ENCODE measurements around the gene INSRR.

Gene INSRR

GRCh38 chr1:156815307-156815826, 43.5 kb downstream of the INSRR start:
- TF ChIP-seq CTCF (IDR thresholded peaks at IDR 0.05; ENCODE audit: control insufficient read depth, extremely low read depth, insufficient read depth): no peak
- H3K4me3 ChIP-seq (ENCODE audit: low read depth, low read length): no peak overlapping the region
- DNase-seq (ENCODE audit: low read depth): no peak

- DNase-seq (ENCODE audit: low read depth): no peak
- H3K4me3 ChIP-seq (ENCODE audit: low read depth, low read length): no peak overlapping the region
- no peak for TF ChIP-seq CTCF (IDR thresholded peaks at IDR 0.05; ENCODE audit: control insufficient read depth, extremely low read depth, insufficient read depth)
These were observed 44.2 kb downstream of the INSRR start for GRCh38 chr1:156814571-156815260.

GRCh38 chr1:156813750-156814570, 45.0 kb downstream of the INSRR start:
- TF ChIP-seq CTCF (IDR thresholded peaks at IDR 0.05; ENCODE audit: control insufficient read depth, extremely low read depth, insufficient read depth): peak; percentile 53
- DNase-seq (ENCODE audit: low read depth): no peak
- peak overlapping the region; percentile 18; the same call in 1 of the 2 replicates for H3K4me3 ChIP-seq (ENCODE audit: low read depth, low read length)

- no peak for DNase-seq (ENCODE audit: low read depth)
- no peak for TF ChIP-seq CTCF (IDR thresholded peaks at IDR 0.05; ENCODE audit: control insufficient read depth, extremely low read depth, insufficient read depth)
- H3K4me3 ChIP-seq (ENCODE audit: low read depth, low read length): 0 out of 2 replicates have a peak overlapping the region, but pooled peaks have one; percentile 18
These were observed 45.6 kb downstream of the INSRR start for GRCh38 chr1:156813298-156813697.

GRCh38 chr1:156812293-156812990, 46.5 kb downstream of the INSRR start:
- no peak for TF ChIP-seq CTCF (IDR thresholded peaks at IDR 0.05; ENCODE audit: control insufficient read depth, extremely low read depth, insufficient read depth)
- no peak overlapping the region for H3K4me3 ChIP-seq (ENCODE audit: low read depth, low read length)
- DNase-seq (ENCODE audit: low read depth): no peak

GRCh38 chr1:156811168-156811567, 47.7 kb downstream of the INSRR start:
- no peak for TF ChIP-seq CTCF (IDR thresholded peaks at IDR 0.05; ENCODE audit: control insufficient read depth, extremely low read depth, insufficient read depth)
- no peak overlapping the region for H3K4me3 ChIP-seq (ENCODE audit: low read depth, low read length)
- DNase-seq (ENCODE audit: low read depth): no peak

All from LNCaP clone FGC (cell line).